GM19467 (cell line): ENCODE data around the gene TMED9.
"Not testable (repeated sequence)": the region's sequence is repeated elsewhere in the genome, so short reads cannot be mapped to it uniquely, and the experiment has no call there.

Experiments
- ATAC-seq: cut with Tn5 transposase; IDR thresholded peaks from one replicate; pipeline ENCODE4 v1.9.1; 2021; ENCODE audit warnings: mild to moderate bottlenecking, moderate library complexity; ENCODE audit not compliant: unreplicated experiment

TMED9 gene

DNA sequence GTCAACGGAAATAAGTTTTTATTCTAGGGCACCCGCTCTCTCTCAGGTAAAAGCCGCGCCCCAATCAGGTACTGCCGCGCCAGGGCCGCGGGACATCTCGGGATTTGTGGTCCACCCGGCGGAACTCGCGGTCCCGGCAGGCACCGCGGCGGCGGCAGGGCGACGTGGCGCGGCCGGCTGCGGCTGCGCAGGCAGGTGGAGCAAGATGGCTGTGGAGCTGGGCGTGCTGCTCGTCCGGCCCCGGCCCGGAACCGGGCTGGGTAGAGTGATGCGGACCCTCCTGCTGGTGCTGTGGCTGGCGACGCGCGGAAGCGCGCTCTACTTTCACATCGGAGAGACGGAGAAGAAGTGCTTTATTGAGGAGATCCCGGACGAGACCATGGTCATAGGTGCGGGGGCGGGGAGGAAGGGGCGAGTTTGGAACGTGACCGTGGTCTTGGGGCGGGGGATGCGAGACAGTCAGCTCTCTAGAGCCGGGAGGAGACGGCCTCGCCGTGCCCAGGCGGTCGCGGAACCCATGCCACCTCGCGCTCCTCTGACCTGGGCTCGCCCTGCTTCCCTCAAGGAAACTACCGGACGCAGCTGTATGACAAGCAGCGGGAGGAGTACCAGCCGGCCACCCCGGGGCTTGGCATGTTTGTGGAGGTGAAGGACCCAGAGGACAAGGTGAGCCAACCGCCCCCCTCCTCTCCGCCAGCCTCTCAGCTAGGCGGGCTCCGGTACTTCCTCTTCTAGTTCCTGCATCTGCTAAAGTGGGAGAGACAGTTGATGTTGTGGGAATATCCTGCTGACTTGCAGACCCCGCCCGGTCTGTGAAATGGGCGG is at the start of gene TMED9:
TSS of gene TMED9 (plus strand) at position 194 of the 825 bp plus-strand sequence. CDS start at position 206, 12 bp downstream.
- peak; percentile 92 for ATAC-seq

DNA sequence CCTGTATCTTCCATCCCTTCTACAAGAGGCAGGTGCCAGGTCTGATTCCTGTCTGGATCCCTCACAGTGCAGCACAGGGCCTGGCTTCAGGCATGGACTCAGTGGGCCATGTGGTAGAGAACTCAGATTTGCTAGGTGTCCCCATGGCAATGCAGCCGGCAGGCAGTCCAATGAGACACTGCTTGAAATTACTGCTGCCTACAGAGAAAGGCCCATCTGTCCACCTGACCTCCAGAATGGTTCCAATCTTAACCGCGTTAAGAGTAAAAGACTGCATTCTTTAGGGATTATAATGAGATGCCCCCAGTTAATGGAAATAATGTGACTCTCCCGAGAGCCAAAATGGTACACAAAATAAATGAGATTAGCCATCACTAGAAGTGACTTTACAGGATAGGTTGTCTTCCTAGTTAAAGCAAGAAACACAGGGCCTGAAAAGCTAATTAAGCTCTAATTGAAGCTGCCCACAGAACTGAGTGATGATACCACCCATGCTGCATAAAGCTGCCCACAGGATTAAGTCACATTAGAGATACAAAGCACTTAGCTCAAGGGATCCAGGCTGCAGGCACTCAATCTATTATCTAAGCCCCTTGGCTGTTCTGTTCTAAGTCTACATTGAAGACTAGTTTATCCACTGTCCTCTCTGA is 49.1 kb upstream of the TMED9 start:
- no peak for ATAC-seq

DNA sequence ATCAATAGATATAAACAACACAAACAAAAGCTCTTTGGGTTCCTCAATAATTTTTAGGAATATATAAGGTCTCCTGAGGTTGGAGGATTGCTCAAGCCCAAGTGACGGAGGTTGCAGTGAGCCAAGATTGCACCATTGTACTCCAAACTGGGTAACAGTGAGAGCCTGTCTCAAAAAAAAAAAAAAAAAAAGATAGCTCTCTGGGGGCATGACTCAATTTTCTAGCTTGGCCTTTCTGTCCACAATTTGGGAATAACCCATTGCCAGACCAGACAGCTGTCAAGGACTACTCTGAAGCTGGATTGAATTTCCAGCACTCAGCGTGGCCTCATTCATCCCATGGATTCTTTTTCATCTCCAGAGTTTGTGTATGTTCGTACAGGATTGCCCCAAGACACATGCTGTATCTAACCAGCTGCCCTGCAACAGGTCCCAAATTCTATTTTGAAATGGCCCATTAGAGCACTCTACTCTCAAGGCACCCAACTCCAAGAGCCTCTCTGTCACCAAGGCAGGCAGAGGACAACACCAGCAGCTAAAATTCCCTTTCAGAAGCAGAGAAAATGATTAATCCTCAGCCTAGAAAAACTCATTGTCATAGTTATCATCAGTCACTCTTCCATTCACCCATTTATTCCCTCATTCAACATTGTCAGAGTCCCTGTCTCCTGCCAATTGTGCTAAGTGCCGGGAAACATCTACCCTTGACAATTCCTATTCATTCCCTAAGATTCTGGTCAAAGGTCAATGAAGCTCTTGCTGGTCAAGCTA is 46.3 kb upstream of the TMED9 start:
- ATAC-seq, result no peak

DNA sequence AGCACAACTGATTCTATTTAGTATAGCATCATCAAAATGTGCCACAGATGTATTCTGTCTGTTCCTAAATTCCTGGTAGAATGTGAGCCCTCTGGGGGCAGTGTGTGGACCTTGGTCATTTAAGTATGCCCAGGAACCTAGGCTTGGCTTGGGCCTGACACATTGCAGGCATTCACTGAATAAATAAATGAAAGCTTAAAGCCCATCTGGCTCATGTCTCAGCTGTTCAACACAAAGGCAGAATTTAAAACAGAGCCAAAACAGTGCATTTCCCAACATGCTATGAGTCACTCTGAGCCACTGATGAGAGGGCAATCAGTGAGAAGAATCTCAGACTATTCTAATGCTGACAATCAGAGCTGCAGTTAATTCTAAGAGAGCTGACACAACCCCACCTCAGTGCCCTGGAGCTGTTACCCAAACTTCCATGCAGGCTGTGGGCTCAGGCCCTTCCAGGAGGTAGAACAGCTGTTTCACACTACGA is 45.7 kb upstream of the TMED9 start:
- no peak for ATAC-seq

DNA sequence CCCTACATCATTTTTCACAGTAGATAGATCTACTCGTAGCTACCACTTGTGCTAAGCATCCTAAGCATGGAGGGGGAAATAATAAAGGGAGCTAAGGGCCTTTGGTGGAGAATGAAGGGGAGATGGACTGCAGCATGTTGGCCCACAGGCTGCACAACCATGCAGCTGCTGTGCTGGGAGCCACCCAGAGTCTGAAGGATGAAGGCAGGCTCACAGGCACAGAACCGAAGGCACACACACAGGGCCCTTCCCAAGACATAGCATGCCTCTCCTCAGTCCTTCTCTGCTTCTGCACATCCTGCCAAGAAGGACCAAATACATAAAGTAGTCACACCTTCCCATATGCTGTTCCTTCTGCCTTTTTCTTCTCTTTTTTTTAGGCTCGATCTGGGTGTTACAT is 44.3 kb upstream of the TMED9 start:
- no peak for ATAC-seq

DNA sequence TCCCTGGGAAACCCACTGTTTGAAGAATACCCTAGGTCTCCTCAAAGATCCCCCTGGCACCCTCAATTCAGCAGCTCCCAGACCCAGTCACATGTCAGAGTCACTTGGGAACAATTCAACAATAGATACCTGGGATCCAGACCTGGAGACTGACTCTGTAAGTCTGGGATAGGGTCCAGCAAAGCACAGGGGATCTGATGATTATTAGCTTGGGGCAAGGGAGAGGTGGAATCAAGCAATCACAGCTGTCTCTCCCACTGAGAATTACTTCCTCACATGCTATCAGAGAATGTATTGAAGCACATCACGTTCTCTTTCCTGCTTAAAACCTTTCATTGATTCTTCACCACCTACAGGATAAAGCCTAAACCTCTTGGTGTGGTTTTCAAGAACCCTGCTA is 43.5 kb upstream of the TMED9 start:
- no peak for ATAC-seq

DNA sequence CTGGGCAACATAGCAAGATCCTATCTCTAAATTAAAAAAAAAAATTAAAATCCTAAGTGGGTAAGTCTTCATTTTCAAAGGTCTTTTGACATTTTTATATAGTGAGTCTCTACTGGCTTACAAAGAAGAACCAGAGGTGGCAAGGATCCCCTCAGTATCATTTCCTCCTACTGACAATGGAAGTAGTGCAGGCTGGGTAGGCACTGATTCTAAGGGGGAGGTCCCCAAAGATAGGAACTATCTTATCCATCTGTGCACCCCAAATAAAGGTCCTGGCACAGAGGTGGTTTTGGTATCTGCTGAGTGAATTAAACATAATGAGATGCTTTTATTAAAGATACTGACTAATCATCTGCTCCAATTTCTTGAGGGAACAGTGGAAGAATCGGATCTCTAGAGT is 41.9 kb upstream of the TMED9 start:
- ATAC-seq, result no peak

DNA sequence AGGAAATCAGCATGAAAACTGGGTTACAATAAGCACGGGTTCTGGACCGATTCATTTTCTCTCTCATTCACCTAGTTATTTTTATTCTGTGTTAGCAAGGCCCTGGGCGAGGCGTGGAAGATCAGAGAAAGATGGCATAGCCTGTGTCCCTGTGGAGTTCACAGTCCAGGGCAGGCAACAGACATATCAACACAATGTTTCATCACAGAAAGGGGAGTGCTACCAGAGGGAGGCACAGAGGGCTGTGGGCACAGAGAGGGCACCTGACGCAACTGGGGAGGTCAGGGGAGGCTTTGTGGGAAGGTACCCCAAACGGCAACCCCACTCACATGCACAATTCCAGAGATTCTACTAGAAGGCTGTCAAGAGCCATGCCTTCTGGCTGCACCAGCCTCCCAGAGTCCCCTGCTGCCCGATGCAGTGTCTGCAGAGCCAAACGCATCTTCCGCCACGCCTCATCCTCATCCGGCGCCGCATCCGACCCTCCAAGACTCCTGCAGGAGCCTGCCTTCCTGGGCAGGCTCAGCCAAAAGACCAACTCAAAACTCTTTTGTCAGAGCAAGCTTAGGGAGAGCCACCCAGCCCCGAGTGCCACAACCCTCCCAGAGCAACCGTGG is 39.1 kb upstream of the TMED9 start:
- no peak for ATAC-seq

DNA sequence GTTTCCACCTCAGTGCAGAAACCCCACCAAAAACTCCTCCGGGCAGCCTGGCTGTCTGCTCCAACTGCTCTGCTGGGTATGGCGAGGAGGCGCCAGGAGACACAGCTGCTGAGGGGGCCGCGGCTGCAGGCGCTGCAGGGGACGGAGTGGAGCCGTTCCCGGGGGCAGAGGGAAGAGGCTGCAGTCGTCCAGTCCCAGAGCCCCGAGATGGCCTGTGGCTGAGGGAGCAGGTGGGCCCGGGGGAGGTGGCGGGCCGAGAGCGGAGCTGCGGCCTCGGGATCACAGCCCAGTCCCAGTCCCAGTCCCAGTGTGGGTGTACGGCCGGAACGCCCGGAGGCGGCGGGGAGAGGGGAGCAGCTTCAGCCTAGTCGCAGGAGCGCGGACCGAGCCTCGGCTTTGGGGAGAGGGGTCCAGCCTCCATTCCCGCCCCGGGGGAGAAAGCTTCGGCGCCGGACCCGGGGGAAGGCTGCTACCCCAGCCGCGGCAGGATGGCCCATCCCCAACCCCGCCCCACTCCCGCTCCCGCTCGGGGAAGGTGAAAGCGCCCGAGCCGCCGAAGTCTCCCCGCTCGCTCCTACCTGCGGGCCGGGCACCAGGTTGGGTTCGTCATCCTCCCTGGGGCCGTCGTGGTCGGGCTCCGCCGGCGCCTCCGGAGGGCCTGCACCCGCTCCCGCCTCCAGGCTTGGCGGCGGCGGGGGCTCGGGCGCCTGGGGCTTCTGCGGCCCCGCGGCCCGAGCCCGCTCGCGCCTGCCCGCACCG is 38.2 kb upstream of the TMED9 start:
- peak; percentile 36 for ATAC-seq

DNA sequence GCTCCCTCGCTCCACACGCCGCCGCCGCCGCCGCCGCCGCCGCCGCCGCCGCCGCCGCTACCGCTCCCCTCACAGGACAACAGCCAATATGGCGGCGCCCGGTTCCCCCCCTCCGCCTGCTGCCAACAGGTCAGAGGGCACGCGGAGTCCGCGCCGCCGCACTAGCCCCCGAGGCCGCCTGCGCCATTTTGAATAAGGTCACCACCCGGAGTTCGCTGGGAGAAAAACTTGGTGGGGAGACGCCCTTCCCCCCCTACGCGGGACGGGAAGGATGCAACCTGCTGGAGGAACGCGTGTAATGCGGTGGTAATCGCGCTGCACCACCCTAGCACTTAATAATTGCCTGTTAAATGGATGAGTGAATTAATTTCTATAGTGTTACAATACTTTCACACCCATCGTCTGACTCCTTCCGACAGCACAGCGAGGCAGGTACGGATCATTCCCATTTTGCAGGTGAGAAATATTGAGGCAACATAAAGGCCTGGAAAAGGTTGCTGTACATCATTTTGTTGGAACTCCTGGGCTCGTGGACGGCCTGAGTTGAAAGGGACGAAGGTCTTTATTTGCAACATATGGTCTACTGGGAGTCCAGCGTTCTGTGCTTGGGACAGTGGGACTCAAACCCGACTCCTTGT is 37.4 kb upstream of the TMED9 start, which contains the start of gene FAM193B:
TSS of gene FAM193B (minus strand) at position 90 of the 638 bp plus-strand sequence. CDS start 105 bp downstream, outside the sequence.
- ATAC-seq, result peak; percentile 83

DNA sequence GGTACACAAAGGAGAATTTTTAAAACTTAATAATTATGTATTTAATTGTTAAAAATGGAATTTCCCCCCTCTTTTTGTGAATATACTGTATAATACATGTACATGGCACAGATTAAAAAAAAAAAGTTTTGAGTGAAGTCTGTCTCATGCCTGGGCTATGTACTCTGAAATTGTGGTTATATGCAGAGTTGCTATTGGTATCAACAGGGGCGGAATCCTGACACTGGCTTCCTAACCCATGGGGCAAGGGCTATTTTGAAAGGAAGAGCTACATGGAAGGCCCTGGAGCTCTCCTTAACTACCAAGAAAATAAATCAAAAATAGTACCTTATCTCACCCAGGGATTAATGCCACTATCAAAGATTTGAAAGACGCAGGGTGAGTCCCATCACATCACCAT is 36.8 kb upstream of the TMED9 start:
- ATAC-seq, result no peak

DNA sequence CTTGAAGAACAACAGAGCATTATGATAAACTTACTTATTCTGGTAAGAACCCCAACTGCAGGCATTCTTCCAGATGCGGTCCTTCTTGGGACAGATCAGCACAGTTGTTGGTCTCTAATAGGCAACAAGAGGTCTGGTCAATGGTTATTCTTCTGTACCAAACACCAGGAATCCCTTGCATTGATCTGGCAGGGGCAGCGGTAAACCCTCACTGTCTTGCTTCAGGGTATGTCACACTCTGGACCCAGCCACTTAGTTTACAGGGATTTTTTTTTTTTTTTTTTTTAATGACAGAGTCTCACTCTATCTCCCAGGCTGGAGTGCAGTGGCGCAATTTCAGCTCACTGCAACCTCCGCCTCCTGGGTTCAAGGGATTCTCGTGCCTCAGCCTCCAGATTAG is 36.3 kb upstream of the TMED9 start:
- ATAC-seq, result no peak

DNA sequence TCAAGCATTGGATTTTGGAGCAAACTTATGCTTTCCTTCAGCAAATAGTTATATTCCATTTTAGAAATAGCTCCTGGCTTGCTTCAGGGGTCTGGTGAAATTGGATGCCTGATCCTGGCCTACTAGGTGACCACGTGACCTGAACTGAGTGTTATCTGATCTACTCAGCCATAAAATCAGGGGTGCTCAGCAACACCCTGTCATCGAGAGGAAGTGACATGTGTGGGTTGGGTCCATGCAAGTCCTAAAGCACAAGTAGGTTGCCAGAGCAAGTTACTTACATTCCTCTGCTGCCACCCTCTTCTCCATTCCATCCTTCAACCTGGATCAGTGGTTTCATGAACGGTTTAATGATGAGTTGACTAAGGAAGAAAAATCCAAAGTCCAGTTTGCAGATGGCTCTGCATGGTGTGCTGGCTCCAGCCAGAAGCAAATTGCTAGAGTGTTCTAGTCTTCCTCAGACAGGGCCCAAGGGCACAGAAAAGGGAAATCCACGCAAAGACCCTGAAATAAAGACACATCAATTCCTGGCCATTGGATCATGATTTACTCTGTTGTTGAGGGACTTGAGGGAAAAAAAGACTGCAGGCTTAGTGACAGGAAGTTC is 34.9 kb upstream of the TMED9 start:
- ATAC-seq, result no peak

DNA sequence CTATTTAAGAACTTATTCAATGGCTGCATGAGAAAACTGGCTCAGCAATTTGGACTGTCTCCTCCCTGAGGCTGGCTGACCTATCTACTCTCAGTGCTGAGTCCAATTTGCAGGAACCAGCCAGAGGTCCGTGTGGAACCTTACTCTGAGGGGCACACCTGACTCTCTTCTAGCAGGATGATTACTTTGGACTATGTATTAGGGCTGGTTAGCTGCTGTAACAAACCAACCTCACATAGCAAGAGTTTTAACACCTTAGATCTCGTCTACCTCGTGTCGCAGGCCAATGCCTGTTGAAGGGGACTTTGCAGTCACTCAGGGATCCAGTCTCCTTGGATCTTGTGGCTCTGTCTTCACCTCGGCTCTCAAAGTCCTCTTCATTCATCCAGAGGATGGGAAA is 34.2 kb upstream of the TMED9 start:
- no peak for ATAC-seq

DNA sequence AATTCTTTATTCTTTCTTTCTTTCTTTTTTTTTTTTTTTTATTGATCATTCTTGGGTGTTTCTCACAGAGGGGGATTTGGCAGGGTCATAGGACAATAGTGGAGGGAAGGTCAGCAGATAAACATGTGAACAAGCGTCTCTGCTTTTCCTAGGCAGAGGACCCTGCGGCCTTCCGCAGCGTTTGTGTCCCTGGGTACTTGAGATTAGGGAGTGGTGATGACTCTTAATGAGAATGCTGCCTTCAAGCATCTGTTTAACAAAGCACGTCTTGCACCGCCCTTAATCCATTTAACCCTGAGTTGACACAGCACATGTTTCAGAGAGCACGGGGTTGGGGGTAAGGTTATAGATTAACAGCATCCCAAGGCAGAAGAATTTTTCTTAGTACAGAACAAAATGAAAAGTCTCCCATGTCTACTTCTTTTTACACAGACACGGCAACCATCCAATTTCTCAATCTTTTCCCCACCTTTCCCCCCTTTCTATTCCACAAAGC is 32.5 kb upstream of the TMED9 start:
- ATAC-seq, result not testable (repeated sequence)

DNA sequence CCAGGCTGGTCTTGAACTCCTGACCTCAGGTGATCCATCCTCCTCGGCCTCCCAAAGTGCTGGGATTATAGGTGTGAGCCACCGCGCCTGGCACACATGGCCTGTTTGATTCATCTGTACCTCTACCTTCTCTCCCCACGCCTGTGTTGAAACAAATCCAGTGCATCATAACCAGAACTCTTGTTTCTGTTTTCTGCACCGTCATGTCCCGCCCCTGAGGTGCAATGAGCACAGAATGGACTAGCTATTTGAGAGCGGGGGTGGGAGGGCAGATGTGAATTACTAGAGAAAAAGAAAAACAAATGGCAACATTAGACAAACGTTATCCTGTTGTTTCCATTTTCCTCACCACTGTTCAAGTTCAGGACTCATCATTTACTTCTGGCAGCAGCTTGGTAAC is 27.0 kb upstream of the TMED9 start:
- ATAC-seq, result no peak

DNA sequence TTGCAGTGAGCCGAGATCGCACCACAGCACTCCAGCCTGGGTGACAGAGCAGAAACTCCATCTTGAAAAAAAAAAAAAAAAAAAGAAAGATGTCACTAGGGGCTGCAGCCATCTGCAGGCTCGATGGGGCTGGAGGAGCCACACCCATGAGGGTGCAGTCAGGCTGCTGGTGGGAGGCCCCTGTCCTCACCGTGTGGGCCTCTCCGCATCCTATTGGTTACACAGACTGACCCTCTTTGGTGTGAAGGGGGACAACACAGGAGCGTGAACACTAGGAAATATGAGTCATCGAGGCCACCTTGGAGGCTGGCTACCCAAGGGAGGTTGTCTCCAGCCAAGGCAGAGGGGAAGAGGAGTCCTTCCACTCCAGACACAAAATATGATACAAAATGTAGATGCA is 23.7 kb upstream of the TMED9 start:
- no peak for ATAC-seq

DNA sequence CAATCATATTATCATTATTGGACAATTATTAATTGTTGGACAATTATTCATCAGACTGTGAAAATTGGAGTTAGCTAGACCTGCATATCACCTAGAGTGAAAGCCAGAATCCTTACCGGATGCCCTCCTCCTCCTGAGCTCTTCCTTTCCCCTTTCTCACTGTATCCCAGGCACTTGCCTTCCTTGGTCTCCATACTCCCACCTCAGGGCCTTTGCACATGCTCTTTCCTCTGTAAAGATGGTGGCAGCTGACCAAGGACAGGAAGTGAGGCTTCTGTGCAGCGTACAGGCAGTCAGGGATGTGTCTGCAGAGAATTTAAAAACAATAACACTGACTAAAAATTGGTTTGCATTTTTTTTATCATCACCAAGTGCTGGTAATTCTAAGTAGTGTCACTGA is 22.1 kb upstream of the TMED9 start:
- ATAC-seq, result no peak

DNA sequence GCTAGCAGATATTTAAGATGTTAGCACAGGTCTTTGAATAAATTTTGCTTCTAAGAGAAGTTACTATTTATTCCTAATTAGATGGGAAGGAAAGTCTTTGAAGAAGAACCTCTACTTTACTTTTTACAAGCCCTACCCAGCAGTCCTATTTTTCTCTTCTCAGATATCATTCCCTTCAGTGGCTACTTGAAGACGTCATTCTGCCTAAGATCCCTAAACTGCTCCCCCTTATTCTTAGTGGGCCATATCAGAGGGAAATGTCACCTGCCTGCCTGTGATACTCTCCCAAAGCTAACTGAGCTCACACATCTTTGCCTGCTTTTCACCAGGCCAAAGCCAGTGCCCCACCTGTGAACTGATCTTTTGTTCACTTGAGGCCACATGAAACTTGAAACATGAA is 16.5 kb upstream of the TMED9 start:
- no peak for ATAC-seq
